K562 (cell line): ENCODE data around the gene ENG.

ENCODE experiments used
- EZH2 ChIP-seq: IDR thresholded peaks from 2 replicates; pipeline ENCODE4 v1.6.1; 2012; ENCODE audit warnings: low read depth, mild to moderate bottlenecking, inconsistent platforms, low read length, borderline replicate concordance
- NONO ChIP-seq, 2 experiments: fragments of 200-400 bp in 1 of 2; fragments of 450-650 bp in 1 of 2; formaldehyde crosslinking in 1 of 2; IDR thresholded peaks; 2 replicates each; pipeline ENCODE4 v1.6.1; 2017; ENCODE audit warnings: low read depth in 2 of 2, mild to moderate bottlenecking in 2 of 2, moderate library complexity in 2 of 2, low read length in 1 of 2
- NR2C2 ChIP-seq, 2 experiments: fragments of 200-800 bp in 1 of 2; sonication (Bioruptor generic) in 1 of 2; sonication (generic) in 1 of 2; formaldehyde crosslinking in 1 of 2; IDR thresholded peaks; 2 replicates each; pipeline versions ENCODE4 v1.6.1 to v1.8.0; 2016 to 2022; ENCODE audit warnings: mild to moderate bottlenecking in 1 of 2, missing compliant biosample characterization in 1 of 2, missing genetic modification characterization in 1 of 2, missing genetic modification reagents in 1 of 2
- POLR2A ChIP-seq: fragments of 450-650 bp; conservative IDR thresholded peaks from 2 replicates; pipeline ENCODE4 v1.6.1; 2016
- POLR2AphosphoS5 ChIP-seq: IDR thresholded peaks from 2 replicates; pipeline ENCODE4 v1.6.1; 2011; ENCODE audit warnings: mild to moderate bottlenecking, low read depth, low read length, moderate library complexity; ENCODE audit not compliant: control insufficient read depth, insufficient read depth
- U2AF1 ChIP-seq: fragments of 200-400 bp; formaldehyde crosslinking; optimal IDR thresholded peaks from 2 replicates; pipeline ENCODE3; 2017; ENCODE audit warnings: mild to moderate bottlenecking, low read depth, low read length, moderate library complexity
- TF ChIP-seq, protein P1 (sequence below), 3 experiments: IDR thresholded peaks in 2 of 3; conservative IDR thresholded peaks in 1 of 3; 2 replicates each; pipeline ENCODE4 v1.5.1; 2011 to 2012; ENCODE audit warnings: low read length in 3 of 3, mild to moderate bottlenecking in 3 of 3, control low read depth in 2 of 3, improper control_type of control experiment in 1 of 3, inconsistent platforms in 1 of 3, low read depth in 1 of 3, mixed read lengths in 1 of 3, moderate library complexity in 1 of 3; ENCODE audit not compliant: insufficient read depth in 2 of 3

- TF ChIP-seq EZH2 (no peak), U2AF1 (no peak), NR2C2 (CRISPR knock-in tag; IDR thresholded peaks at IDR 0.05) (no peak), NR2C2 (tag; IDR thresholded peaks at IDR 0.05) (peak; percentile 85), POLR2A (no peak), NONO (IDR thresholded peaks at IDR 0.05; ENCODE audit: low read depth in 2 of 2, low read length in 1 of 2) (no peak), POLR2AphosphoS5 (no peak)
- TF ChIP-seq, protein P1, sequence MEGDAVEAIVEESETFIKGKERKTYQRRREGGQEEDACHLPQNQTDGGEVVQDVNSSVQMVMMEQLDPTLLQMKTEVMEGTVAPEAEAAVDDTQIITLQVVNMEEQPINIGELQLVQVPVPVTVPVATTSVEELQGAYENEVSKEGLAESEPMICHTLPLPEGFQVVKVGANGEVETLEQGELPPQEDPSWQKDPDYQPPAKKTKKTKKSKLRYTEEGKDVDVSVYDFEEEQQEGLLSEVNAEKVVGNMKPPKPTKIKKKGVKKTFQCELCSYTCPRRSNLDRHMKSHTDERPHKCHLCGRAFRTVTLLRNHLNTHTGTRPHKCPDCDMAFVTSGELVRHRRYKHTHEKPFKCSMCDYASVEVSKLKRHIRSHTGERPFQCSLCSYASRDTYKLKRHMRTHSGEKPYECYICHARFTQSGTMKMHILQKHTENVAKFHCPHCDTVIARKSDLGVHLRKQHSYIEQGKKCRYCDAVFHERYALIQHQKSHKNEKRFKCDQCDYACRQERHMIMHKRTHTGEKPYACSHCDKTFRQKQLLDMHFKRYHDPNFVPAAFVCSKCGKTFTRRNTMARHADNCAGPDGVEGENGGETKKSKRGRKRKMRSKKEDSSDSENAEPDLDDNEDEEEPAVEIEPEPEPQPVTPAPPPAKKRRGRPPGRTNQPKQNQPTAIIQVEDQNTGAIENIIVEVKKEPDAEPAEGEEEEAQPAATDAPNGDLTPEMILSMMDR (IDR thresholded peaks at IDR 0.05 in 2 of 3, conservative IDR thresholded peaks at IDR 0.05 in 1 of 3; ENCODE audit: insufficient read depth in 2 of 3, low read depth in 1 of 3, low read length in 3 of 3) = no peak; a peak in 1 of 6 replicates
Measured at GRCh38 chr9:127809540-127810377, 44.7 kb downstream of the ENG start.
